ENCODE measurements around the gene TMEM218. TPM values are rescaled to one million over a fixed set of nuclear protein-coding genes. Genes with fewer than 3 reads are reported as not detected.

Gene TMEM218
- total and polyA plus RNA-seq, 2 donors (not counting 3 experiments of a cell fraction or from before 2014, with no cell fraction given) = 23.8 to 45.1 TPM

DNA sequence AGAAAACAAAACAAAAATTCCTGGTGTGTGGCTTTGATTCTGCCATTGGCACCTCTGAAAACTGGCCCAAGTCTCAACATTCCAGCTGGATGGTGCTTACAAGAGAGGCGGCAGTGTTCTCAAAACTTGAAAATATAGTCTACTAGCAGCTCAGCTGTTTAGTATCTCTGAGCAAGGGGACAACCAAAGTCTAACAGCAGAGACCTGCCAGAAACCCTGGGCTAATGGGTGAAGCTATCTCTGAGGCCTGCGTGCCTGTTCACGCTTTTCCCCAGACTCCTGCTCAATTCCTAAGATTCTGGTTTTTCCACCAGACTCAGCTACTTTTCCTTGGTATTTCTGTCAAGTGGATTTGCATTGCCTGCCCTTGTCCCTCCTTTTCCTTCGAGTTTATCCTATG is 17.9 kb downstream of the TMEM218 start:
- CTCF ChIA-PET = interaction anchor here (0.6 to 6.1 kb wide), 4 partner anchors 48 to 365 kb away, joined by 3 to 141 read pairs (median 7); no protein-coding TSS in a partner anchor
- Histone ChIP-seq H3K9ac (replicated peaks; ENCODE audit: extremely low read depth, insufficient read depth, low read length) (no peak overlapping the region), H4K20me1 (replicated peaks; ENCODE audit: control insufficient read depth, extremely low read depth, insufficient read depth, low read length) (no peaks in the 10 kb centered on the region), H3K9me1 (replicated peaks; ENCODE audit: control insufficient read depth, extremely low read depth, insufficient read depth, low read length) (no peaks in the 10 kb centered on the region), H3K4me3 (replicated peaks in 1 of 3; ENCODE audit: insufficient read depth in 1 of 3, low read depth in 1 of 3, low read length in 3 of 3) (no peak overlapping the region), H3K4me2 (ENCODE audit: insufficient read depth, low read length) (no peak overlapping the region), H3K79me2 (ENCODE audit: control insufficient read depth, insufficient read depth, low read length) (no peaks in the 10 kb centered on the region), H3K9me3 (replicated peaks; ENCODE audit: control insufficient read depth, insufficient read depth, low read length) (no peaks in the 10 kb centered on the region), H3K4me1 (ENCODE audit: control insufficient read depth, extremely low read depth, insufficient read depth, low read length) (peaks cover 11% of the 10 kb centered on the region), H2AFZ (ENCODE audit: low read depth, low read length) (no peak overlapping the region), H3K27ac (ENCODE audit: insufficient read depth, low read depth, low read length) (no peak overlapping the region), H3K36me3 (ENCODE audit: control insufficient read depth in 2 of 2, extremely low read depth in 1 of 2, insufficient read depth in 2 of 2, low read length in 2 of 2) (peaks cover 0 to 3% of the 10 kb centered on the region in 2 experiments), H3K27me3 (ENCODE audit: control insufficient read depth in 2 of 2, insufficient read depth in 2 of 2, low read length in 2 of 2) (no peaks in the 10 kb centered on the region)
- TF ChIP-seq, protein P1, sequence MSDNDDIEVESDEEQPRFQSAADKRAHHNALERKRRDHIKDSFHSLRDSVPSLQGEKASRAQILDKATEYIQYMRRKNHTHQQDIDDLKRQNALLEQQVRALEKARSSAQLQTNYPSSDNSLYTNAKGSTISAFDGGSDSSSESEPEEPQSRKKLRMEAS (IDR thresholded peaks at IDR 0.05; ENCODE audit: insufficient read depth, insufficient read length) = no peak
- TF ChIP-seq JUN (IDR thresholded peaks at IDR 0.05; ENCODE audit: borderline replicate concordance, insufficient read depth, insufficient read length, low read depth) = no peak
- TF ChIP-seq POLR2A (IDR thresholded peaks at IDR 0.05; ENCODE audit: low read depth, low read length) = no peak
- no TSS peak for BruUV-seq (replicated peaks)
- intact Hi-C loops (cut with micrococcal nuclease) (loop anchor here (10.0 kb wide), 1 partner anchor 781 kb away; no protein-coding TSS in a partner anchor), dilution Hi-C loops (cut with MboI; ENCODE audit: extremely low pct_ligation_motif_present, low sequenced_read_pairs) (no loop called here)
- DNase-seq (ENCODE audit: low read depth, low spot score) = no peak
- no peak for FAIRE-seq
- POLR2A ChIA-PET = no interaction called here

DNA sequence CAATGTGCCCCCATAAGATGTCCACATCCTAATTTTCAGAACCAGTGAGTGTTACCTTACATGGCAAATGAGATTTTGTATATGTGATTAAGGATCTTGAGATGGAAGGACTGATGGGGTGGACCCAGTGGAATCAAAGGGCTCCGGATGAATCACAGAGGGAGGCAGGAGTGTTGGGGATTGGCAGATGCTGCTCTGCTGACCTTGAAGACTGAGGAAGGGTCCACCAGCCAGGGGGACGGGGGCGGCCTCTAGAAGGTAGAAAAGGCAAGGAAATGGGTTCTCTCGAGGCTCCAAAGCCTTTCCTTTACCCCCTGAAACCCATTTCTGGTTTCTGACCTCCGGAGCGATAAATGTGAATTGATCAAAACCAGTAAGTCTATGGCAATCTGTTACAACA is 18.8 kb downstream of the TMEM218 start:
- H3K36me3 ChIP-seq (ENCODE audit: control insufficient read depth in 2 of 2, extremely low read depth in 1 of 2, insufficient read depth in 2 of 2, low read length in 2 of 2) = peaks cover 0 to 3% of the 10 kb centered on the region in 2 experiments
- dilution Hi-C loops (cut with MboI; ENCODE audit: extremely low pct_ligation_motif_present, low sequenced_read_pairs) (no loop called here), intact Hi-C loops (cut with micrococcal nuclease) (loop anchor here (10.0 kb wide), 1 partner anchor 782 kb away; no protein-coding TSS in a partner anchor)
- peaks cover 11% of the 10 kb centered on the region for H3K4me1 ChIP-seq (ENCODE audit: control insufficient read depth, extremely low read depth, insufficient read depth, low read length)
- no peak overlapping the region for H2AFZ ChIP-seq (ENCODE audit: low read depth, low read length)
- FAIRE-seq = no peak
- no peaks in the 10 kb centered on the region for H4K20me1 ChIP-seq (replicated peaks; ENCODE audit: control insufficient read depth, extremely low read depth, insufficient read depth, low read length)
- no peaks in the 10 kb centered on the region for H3K79me2 ChIP-seq (ENCODE audit: control insufficient read depth, insufficient read depth, low read length)
- H3K27me3 ChIP-seq (ENCODE audit: control insufficient read depth in 2 of 2, insufficient read depth in 2 of 2, low read length in 2 of 2) = no peaks in the 10 kb centered on the region
- no TSS peak for BruUV-seq (replicated peaks)
- no peak overlapping the region for H3K4me2 ChIP-seq (ENCODE audit: insufficient read depth, low read length)
- CTCF ChIA-PET = interaction anchor here (0.6 to 6.1 kb wide), 4 partner anchors 49 to 364 kb away, joined by 3 to 141 read pairs (median 7); no protein-coding TSS in a partner anchor
- H3K9ac ChIP-seq (replicated peaks; ENCODE audit: extremely low read depth, insufficient read depth, low read length) = no peak overlapping the region
- H3K9me3 ChIP-seq (replicated peaks; ENCODE audit: control insufficient read depth, insufficient read depth, low read length) = no peaks in the 10 kb centered on the region
- H3K27ac ChIP-seq (ENCODE audit: insufficient read depth, low read depth, low read length) = no peak overlapping the region
- no peak overlapping the region for H3K4me3 ChIP-seq (replicated peaks in 1 of 3; ENCODE audit: insufficient read depth in 1 of 3, low read depth in 1 of 3, low read length in 3 of 3)
- H3K9me1 ChIP-seq (replicated peaks; ENCODE audit: control insufficient read depth, extremely low read depth, insufficient read depth, low read length) = no peaks in the 10 kb centered on the region
- TF ChIP-seq EZH2 (IDR thresholded peaks at IDR 0.05; ENCODE audit: borderline replicate concordance, low read depth, low read length, severe bottlenecking) = no peak
- no peak for TF ChIP-seq JUN (IDR thresholded peaks at IDR 0.05; ENCODE audit: borderline replicate concordance, insufficient read depth, insufficient read length, low read depth)
- TF ChIP-seq GATA2 (IDR thresholded peaks at IDR 0.05; ENCODE audit: insufficient read depth, insufficient read length, low read depth, low read length) = no peak
- TF ChIP-seq POLR2AphosphoS5 (IDR thresholded peaks at IDR 0.05; ENCODE audit: insufficient read depth, low read depth, low read length) = no peak
- TF ChIP-seq, protein P1 (IDR thresholded peaks at IDR 0.05; ENCODE audit: insufficient read depth, insufficient read length) = no peak
- TF ChIP-seq FOS (IDR thresholded peaks at IDR 0.05; ENCODE audit: borderline replicate concordance, insufficient read depth, low read length) = no peak
- TF ChIP-seq, protein P2, sequence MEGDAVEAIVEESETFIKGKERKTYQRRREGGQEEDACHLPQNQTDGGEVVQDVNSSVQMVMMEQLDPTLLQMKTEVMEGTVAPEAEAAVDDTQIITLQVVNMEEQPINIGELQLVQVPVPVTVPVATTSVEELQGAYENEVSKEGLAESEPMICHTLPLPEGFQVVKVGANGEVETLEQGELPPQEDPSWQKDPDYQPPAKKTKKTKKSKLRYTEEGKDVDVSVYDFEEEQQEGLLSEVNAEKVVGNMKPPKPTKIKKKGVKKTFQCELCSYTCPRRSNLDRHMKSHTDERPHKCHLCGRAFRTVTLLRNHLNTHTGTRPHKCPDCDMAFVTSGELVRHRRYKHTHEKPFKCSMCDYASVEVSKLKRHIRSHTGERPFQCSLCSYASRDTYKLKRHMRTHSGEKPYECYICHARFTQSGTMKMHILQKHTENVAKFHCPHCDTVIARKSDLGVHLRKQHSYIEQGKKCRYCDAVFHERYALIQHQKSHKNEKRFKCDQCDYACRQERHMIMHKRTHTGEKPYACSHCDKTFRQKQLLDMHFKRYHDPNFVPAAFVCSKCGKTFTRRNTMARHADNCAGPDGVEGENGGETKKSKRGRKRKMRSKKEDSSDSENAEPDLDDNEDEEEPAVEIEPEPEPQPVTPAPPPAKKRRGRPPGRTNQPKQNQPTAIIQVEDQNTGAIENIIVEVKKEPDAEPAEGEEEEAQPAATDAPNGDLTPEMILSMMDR (IDR thresholded peaks at IDR 0.05; ENCODE audit: extremely low read depth in 1 of 2, insufficient read depth in 1 of 2, low read depth in 1 of 2, low read length in 2 of 2) = no peak
- TF ChIP-seq POLR2A (IDR thresholded peaks at IDR 0.05; ENCODE audit: low read depth, low read length) = no peak
- no peak for DNase-seq (ENCODE audit: low read depth, low spot score)
- POLR2A ChIA-PET = no interaction called here
